ENCODE results near the gene KRTAP10-5.
A peak's percentile ranks its signal among the peaks of the same experiment; 100 is the strongest.
"Not testable (repeated sequence)": the region's sequence is repeated elsewhere in the genome, so short reads cannot be mapped to it uniquely, and the experiment has no call there.

Gene KRTAP10-5

DNA sequence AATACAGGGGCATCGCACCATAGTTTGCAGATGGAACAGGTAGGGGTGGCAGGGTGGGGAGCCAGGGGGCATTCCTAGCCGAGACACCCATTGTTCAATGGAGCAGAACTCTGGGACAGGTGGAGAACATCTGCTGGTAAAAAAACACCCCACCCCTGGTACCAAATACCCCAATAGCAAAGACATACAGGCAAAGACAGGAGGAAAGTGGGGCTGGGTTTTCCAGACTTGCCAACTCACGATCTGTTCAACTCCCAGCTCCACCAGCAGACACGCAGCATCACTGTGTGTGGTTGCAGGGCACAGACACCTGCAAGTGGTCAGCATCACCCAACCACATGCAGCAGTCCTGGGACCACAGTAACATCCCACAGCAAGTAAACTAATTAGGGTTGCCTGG, 31.1 kb upstream of the KRTAP10-5 start:
- DNase-seq (ENCODE audit: low spot score) = no peak

DNA sequence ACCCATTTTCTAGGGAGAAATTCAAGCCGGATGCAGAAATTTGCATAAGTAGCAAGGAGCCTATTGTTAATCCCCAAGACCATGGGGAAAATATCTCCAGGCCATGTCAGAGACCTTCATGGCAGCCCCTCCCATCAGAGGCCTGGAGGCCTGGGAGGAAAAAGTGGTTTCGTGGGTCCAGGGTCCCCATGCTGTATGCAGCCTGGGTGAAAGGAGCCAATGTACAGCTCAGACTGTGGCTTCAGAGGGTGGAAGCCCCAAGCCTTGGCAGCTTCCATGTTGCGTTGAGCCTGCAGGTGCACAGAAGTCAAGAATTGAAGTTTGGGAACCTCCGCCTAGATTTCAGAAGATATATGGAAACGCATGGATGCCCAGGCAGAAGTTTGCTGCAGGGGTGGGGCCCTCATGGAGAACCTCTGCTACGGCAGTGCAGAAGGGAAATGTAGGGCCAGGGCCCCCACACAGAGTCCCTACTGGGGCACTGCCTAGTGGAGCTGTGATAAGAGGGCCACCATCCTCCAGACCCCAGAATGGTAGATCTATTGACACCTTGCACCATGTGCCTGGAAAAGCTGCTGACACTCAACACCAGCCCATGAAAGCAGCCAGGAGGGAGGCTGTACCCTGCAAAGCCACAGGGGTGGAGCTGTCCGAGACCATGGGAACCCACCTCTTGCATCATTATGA, 29.9 kb upstream of the KRTAP10-5 start:
- DNase-seq (ENCODE audit: low spot score) = not testable (repeated sequence)

DNA sequence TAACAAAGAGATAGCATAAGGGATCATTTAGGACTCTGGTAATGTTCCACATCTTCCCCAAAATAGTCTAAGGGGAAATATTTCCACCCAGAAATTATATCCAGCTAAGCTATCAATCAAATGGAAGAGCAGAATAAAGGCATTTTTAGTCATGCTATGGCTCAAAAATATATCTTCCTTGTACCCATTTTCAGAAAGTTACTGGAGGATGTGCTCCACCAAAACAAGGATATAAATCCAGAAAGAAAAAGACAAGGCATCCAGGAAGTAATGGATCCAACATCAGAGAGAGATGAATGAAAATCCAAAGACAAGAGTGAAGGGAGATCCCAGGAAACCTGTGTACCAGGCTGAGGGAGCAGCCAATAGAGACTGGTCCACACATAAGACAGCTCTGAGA, 28.8 kb upstream of the KRTAP10-5 start:
- DNase-seq (ENCODE audit: low spot score) = no peak

DNA sequence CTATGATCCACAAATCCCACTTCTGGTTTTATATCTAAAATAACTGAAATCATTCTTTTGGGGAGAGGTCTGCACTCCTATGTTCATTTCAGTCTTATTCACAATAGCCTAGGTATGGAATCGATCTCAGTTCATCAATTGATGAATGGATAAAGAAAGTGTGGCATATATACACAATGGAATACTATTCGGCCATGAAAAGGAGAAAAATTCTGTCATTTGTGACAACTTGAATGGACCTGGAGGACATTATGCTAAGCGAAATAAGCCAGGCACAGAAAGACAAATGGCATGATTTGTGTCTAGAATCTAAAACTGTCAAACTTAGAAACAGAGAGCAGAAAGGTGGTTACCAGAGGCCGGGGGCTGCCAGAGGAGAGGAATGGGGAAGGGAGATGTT, 26.1 kb upstream of the KRTAP10-5 start:
- no peak for DNase-seq (ENCODE audit: low spot score)

DNA sequence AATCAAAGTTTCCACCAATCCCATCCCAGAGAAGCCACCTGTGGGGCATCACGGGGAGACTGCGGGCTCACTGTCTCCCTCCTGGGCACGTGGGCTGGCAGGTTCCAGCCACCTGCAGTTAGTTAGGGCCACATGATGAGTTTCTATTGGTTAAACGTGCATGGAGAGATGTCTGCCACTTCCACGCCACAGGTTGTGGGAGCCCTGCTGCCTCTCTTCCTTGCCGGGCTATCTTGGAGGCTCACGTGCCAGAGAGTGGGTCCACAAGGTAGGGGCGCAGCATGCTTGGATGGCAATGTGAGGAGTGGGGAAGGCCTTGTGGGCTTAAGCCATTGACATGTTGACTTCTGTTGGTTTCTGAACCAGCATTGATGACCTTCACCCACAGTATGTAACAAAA, 23.5 kb upstream of the KRTAP10-5 start:
- no peak for DNase-seq (ENCODE audit: low spot score)

DNA sequence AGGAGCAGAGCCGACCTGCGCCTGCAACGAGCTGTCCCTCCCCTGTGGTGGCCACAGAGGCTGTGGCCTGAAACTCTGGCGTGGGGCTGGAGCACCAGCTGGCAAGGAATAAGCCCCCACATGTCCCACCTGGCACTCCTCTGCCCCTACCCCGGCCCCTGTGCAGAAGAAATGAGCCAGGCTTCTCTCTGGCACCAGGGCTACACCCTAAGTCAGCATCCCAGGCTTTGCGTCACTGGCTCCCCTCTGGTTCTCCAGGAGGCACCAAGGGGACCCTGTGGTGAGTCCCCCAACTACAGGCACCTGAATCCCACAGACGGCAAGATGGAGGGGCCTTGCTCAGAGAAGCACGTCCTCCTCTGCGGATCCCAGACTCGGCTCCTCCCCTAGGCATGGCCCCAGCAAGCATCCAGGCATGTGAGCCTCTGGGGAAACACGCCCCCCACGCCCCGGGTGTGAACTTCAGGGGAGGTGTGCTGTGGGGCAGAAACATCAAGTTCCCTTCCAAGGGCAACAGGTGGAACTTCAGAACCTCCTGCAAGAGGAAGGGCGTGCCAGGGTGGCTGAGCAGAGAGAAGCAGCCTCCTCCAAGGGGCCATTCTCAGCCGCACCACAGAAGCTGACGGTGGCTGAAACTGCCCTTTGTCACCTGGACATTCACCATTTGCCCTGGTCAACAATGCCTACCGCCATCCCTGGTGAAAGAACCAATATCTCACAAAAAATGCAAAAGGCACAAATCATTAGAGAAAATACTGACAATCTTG, 22.9 kb upstream of the KRTAP10-5 start:
- DNase-seq (ENCODE audit: low spot score) = no peak

DNA sequence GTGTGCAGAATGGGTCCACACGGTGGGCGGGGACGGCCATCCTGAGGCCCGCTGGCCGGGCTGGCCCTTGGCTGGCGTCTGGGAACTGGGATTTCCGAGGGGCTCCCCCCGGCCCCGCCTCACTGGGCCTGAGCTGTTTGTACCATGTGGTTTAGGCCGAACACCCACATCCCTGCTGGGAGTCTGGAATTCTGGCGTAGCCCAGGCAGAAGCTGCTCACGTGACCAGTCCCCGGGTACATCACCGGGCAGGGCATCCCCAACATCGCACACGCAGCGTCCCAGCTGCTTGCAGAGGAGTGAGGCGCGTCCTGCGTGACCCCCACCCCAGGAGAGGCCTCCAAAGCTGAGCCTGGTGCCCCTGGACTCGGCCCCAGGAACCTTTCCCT, 22.1 kb upstream of the KRTAP10-5 start:
- DNase-seq (ENCODE audit: low spot score) = no peak

DNA sequence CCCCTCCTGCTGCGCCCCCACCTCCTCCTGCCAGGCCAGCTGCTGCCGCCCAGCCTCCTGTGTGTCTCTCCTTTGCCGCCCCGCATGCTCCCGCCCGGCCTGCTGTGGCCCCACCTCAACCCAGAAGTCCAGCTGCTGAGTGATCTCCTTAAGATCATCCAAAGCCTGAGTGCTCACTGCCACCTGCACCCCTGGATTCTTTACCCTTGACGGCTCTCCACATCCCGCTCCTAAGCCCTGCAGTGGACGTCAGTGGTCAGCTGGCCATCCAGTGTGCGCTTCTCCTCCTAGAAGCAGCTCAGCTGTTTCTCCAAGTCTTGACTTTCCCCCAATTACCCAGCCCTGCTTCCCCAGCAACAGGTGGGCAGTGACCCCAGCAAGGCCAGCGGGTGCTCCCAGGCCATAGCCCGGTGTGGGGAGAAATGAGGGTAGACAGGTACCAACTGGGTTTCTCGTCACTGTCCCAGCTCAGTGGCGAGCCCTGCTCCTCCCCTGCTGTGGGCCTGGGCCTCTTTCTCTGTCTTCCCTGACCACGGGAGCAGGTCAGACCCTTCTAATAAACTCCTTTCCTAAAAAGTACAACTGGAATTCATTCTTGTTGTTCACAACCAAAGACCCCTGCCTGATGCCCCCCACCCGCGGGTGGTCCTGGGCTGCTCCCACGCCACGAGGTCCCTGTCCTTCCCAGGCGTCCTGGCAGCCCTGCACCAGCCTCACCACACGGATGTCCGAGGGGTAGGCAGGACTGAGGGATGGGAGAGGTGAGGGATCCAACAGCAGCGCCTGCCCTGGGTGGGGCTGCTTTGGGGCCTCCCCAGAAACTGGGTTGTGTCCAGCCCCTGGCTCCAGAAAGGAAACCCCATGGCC, 21.4 kb upstream of the KRTAP10-5 start:
- no peak for DNase-seq (ENCODE audit: low spot score)

DNA sequence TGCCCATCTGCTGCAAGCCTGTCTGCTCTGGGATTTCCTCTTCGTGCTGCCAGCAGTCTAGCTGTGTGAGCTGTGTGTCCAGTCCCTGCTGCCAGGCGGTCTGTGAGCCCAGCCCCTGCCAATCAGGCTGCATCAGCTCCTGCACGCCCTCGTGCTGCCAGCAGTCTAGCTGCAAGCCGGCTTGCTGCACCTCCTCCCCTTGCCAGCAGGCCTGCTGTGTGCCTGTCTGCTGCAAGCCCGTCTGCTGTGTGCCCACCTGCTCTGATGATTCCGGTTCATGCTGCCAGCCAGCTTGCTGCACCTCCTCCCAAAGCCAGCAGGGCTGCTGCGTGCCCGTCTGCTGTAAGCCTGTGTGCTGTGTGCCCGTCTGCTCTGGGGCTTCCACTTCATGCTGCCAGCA, 20.7 kb upstream of the KRTAP10-5 start:
- not testable (repeated sequence) for DNase-seq (ENCODE audit: low spot score)

DNA sequence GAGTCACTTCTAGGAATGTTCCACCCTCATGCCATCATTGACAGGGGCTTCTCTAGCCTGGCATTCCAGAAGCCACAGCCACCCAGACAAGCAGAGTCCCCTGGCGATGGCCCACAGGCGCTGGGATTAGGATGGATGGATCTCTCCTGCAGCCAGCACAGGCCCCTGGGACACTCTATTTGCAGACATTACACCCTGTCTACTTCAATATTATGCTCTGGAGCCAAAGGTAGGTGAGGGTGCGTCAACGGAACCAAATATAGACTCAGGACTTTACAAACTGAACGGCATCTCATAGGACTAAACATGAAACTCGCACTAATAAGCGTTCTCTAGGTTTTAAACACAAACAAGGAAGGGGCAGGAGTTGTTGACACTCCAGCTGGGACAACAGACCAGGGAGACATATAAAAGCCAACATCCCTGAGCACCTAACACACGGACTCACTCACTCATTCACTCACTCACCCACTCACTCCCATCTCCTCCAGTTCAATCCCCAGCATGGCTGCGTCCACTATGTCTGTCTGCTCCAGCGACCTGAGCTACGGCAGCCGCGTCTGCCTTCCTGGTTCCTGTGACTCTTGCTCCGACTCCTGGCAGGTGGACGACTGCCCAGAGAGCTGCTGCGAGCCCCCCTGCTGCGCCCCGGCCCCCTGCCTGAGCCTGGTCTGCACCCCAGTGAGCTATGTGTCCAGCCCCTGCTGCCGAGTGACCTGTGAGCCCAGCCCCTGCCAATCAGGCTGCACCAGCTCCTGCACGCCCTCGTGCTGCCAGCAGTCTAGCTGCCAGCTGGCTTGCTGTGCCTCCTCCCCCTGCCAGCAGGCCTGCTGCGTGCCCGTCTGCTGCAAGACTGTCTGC, 19.9 kb upstream of the KRTAP10-5 start, which contains the start of gene KRTAP10-7:
Gene KRTAP10-7, plus strand, starts transcription at position 480 of the 861 bp plus-strand sequence. Its CDS starts 25 bp downstream, at position 505.
- not testable (repeated sequence) for DNase-seq (ENCODE audit: low spot score)

DNA sequence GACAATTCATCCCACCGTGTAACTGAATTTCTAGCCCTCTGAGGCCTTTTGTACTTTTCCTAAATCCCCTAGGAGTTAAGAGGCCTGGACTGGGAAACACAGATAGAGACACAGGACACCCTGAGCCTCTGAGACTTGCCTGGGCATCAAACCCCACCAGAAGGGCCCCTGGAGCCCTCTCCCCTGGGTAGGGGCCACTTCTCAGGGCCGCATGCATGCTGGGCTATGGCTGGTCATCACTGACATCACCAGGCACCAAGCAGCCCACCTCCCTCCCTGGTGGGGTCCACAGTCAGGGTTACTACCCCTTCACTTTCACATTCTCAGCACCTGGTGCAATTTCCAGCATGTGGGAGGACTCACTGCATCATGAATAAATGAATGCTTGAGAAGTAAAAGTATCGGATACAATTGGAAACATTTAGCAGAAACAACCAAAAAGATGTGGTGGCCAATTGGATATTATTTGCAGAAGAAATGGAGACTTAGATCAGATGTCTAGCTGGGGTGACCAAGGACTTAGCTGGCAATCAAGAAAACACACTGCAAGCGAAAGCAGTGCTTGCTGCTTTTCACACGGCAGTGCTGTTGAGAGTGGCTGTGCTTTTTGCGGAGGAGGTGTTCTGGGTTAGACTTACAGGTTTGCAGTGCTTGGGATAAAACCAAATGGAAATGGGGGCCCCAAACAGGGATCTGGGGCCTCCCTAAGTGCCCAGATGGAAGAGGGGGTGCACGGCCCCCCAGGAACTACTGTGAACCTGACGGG, 19.0 kb upstream of the KRTAP10-5 start:
- no peak for DNase-seq (ENCODE audit: low spot score)

DNA sequence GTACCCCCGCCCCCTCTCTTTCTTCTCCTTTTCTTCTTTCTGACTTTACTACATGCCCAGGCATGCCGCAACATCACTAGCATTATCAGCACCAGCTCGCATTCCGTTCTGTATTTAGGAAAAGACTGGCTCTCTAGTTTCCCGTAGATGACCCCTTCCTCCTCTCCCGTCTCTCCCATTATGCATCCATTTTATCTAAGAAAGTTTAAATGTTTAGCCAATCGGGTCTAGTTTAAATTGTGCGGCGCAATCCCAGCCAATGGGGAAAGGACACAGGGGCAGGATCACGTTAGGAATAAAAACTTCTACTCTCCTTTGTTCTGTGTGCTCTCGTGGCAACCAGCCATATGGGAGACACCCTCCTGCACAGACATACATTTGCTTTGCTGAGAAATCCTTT, 17.7 kb upstream of the KRTAP10-5 start:
- no peak for DNase-seq (ENCODE audit: low spot score)

DNA sequence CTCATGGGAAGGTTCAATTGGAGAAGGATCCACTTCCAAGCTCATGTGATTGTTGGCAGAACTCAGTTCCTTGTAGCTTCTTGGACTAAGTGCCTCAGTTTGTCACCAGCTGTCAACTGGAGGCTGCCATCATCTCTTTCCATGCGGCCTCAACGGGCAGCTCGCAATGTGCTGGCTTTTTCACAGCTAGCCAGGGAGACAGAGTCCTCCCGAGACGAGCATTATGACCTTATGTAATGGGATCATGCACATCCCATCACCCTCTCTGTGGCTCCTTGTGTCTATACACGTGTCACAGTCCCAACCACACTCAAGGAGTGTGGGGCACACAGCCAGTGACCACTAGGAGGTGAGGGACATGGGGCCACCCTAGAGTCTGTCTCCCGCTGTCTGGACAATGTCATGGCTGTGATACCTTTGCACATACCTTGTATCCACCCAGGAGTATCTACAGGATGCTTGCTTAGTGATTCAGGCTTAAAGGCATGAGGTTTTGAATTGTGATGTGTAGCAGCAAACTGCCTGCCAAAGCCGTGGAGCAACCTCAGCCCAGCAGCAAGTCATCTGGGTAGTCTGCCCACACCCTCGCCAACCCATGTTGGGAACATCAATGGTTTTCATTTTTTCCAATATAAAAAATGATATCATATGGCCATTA, 15.8 kb upstream of the KRTAP10-5 start:
- DNase-seq (ENCODE audit: low spot score) = no peak

DNA sequence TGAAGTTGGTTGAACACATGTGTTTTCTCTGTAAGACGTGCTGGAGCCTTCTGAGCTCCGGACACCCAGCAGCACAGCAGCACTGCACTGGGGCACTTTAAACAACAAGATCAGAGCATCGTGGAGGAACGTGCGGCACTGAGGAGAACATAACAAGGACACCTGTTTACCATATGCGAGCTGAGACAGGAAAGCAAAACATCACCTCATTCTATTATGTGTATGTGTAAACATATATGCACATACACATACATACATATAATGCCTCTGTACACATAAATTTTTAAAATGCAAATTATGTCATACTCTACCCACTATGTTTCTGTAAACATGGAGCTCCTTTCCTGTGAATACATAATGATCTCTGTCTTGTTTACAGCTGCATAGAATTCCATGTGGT, 15.1 kb upstream of the KRTAP10-5 start:
- no peak for DNase-seq (ENCODE audit: low spot score)

DNA sequence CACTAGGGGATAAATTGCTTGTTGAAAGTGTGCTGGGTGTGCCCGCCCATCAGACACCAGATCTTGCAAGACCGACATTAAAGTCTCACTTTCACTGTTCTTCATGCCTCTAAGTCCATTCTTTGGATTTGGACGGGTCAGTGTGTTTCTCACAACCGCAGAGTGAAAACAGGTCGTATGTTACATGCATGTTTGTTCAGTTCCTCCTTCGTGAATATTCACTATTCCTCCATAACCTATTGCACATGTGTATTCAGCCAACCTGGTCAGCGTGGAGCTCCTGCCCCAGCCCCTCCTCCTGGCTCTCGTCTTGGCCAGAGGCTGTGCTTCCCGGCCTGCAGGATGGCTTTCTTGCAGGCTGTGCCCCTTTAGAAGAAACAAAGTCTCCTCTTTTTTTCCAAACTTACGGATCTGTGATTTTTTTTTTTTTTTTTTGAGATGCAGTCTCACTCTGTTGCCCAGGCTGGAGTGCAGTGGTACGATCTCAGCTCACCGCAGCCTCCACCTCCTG, 14.1 kb upstream of the KRTAP10-5 start:
- DNase-seq (ENCODE audit: low spot score) = no peak

DNA sequence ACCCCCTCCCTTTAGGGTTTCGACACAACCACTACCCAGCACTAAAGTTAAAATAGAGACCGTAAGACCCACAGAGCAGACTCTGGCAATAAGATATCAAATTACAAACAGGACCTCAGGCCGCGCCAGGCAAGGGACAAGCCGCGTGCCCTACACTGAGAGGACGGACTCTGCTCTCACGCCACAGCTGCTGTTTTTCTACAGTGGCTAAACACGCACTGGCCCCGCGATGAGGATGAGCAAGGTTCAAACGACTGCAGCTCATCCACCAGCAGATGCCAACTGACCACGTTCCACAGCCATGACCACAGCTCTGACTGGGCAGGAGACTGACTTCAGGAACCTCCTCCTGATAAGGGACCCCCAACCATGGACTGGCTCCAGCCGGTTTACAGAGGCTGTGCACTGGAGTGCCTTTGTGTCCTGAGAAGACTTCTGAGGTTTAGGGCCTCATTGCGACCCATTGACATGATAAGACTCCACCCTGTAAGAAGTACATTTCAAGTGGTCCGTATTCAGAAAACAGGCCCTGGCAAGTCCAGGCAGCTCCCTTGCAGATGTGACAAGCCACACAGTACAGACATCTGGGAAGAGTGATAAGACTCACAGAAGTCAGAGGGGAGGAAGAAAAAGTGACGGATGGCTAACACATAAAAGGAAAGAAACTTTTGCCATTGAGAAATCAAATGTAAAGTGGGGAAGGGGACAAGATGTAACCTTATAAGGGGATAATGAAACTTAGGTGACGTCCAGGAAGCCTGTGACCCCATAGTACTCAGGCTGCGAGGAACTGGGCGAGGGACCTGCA, 13.4 kb upstream of the KRTAP10-5 start:
- no peak for DNase-seq (ENCODE audit: low spot score)

DNA sequence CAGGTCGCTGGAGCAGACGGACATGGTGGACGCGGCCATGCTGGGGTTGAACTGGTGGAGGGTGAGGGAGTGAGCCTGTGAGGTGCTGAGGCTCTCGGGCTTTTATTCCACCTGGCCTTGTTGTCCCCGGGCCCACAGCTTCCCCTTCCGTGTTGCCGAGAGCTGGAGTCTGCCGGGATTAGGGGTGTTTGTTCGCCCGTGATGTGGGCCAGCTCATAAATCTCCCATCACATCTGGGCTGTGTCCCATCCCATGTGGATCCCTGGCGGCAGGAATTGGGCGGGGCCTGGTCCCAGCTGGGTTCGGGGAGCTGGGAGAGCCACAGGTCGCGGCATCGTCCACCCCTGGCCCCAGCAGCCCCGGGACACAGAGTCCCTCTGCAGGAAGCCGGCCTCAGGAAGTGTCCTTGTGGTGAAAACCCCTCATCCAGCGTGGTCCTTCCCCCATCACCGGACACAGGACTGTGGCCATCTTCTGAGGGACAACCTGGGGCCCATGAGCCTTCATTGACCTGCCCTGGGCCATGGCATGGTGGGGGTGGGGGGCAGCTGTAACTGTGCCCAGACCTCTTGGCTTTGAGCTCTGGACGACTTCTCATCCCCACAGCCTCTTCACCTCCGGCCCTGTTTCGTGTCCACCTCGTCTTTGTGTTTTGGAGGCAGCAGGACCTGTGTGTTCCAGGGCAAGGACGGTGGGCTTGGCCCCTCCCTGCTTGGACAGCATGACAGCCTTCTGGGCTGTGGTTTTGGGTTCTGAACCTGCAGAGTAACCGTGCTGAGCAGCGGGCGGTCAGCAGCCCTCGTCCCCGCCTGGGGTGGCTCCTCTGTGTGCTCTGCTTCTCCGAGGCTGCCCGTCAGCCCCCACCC, 12.3 kb upstream of the KRTAP10-5 start, which contains the start of gene KRTAP10-6:
Gene KRTAP10-6, minus strand, starts transcription at position 60 of the 866 bp plus-strand sequence. Its CDS starts 21 bp downstream, at position 39.
- peak; percentile 63 for DNase-seq (ENCODE audit: low spot score)

DNA sequence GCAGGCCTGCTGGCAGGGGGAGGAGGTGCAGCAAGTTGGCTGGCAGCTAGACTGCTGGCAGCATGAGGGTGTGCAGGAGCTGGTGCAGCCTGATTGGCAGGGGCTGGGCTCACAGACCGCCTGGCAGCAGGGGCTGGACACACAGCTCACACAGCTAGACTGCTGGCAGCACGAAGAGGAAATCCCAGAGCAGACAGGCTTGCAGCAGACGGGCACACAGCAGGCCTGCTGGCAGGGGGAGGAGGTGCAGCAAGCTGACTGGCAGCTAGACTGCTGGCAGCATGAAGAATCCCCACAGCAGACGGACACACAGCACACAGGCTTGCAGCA, 11.4 kb upstream of the KRTAP10-5 start:
- DNase-seq (ENCODE audit: low spot score) = not testable (repeated sequence)

All from left forelimb (tissue), 1 donor.